Breast epithelium (tissue), 3 donors: ENCODE data around the gene PADI1.

Experiments
- CTCF ChIP-seq, 3 donors: fragments of 450-650 bp; IDR thresholded peaks; one replicate each; pipeline ENCODE4 v1.5.1; 2016 to 2017; ENCODE audit warnings: antibody characterized with exemption in 3 of 3, mild to moderate bottlenecking in 3 of 3, moderate library complexity in 3 of 3
- POLR2A ChIP-seq: fragments of 450-650 bp; IDR thresholded peaks from one replicate; pipeline ENCODE4 v1.6.1; 2016; ENCODE audit warnings: antibody characterized with exemption, mild to moderate bottlenecking, moderate library complexity

GRCh38 chr1:17206196-17206595, 1.3 kb downstream of the PADI1 start:
- no peak for TF ChIP-seq CTCF (IDR thresholded peaks at IDR 0.05)
- TF ChIP-seq POLR2A: no peak
